Skeletal muscle tissue (tissue), 4 donors: ENCODE measurements around the gene CBX5. TPM values are rescaled to one million over a fixed set of nuclear protein-coding genes. Genes with fewer than 3 reads are reported as not detected.
"Not testable (repeated sequence)": the region's sequence is repeated elsewhere in the genome, so short reads cannot be mapped to it uniquely, and the experiment has no call there.

Experiments used
- H3K27ac ChIP-seq: one replicate; pipeline ENCODE4 v1.7.0; 2013; ENCODE audit warnings: mild to moderate bottlenecking, low read depth, low read length, inconsistent platforms
- H3K27me3 ChIP-seq, 3 donors: one replicate each; pipeline ENCODE4 v1.7.0; 2013; ENCODE audit warnings: low read length in 3 of 3; ENCODE audit not compliant: control insufficient read depth in 3 of 3, insufficient read depth in 3 of 3
- H3K36me3 ChIP-seq, 3 donors: one replicate each; pipeline ENCODE4 v1.7.0; 2013; ENCODE audit warnings: low read length in 3 of 3; ENCODE audit not compliant: control insufficient read depth in 3 of 3, insufficient read depth in 3 of 3
- H3K4me1 ChIP-seq, 3 donors: one replicate each; pipeline ENCODE4 v1.7.0; 2013; ENCODE audit warnings: low read length in 3 of 3, mild to moderate bottlenecking in 3 of 3; ENCODE audit not compliant: control insufficient read depth in 3 of 3, insufficient read depth in 3 of 3
- H3K4me3 ChIP-seq, 3 donors: one replicate each; pipeline ENCODE4 v1.7.0; 2013; ENCODE audit warnings: low read length in 3 of 3
- H3K9ac ChIP-seq, 3 donors: one replicate each; pipeline ENCODE4 v1.7.0; 2013; ENCODE audit warnings: low read length in 3 of 3, mild to moderate bottlenecking in 3 of 3, moderate library complexity in 2 of 3, low read depth in 1 of 3
- H3K9me3 ChIP-seq, 3 donors: one replicate each; pipeline ENCODE4 v1.7.0; 2013; ENCODE audit warnings: low read length in 3 of 3; ENCODE audit not compliant: control insufficient read depth in 3 of 3
- total RNA-seq: library from RNA; depleted of rRNA; stranded (reverse); fragments of >200 nt; gene quantifications from one replicate; pipeline ENCODE4 v1.2.3, GENCODE V29; 2014
- donor health status: Osteomylitis.

Gene CBX5
- total RNA-seq, 1 donor from 2014 or later, result 49.6 TPM

DNA sequence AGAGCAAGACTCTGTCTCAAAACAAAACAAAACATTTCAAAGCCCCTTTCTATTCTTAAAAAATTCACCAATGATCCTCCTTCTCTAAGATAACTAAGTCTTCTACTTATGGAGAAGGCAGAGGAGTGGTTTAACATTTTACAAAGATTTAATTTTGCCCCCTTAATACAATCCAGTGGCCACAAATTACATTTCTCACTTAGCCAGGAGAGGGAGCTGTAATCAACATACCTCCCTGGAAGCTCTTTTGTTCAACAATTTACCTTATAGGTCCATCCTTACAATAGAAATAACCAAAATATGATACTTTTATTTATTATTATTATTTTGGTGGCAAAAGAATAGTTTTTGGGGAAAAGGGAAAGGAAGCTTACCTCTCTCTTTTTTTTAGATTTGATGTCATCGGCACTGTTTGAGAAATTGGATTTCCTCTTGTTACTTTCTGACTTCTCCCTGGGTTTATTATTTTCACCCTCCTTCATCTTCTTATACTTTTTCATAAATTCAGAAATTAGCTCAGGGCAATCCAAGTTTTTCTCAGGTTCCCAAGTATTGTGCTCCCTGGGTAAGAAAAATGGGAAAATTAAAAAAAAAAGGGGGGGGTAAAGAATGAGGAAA lies 28.1 kb downstream of the CBX5 start:
- no peaks in the 10 kb centered on the region for H3K27me3 ChIP-seq
- H3K27ac ChIP-seq, result no peak overlapping the region
- H3K9me3 ChIP-seq, result no peaks in the 10 kb centered on the region
- H3K4me1 ChIP-seq, result peaks cover 0 to 7% (median 7%) of the 10 kb centered on the region in 3 donors
- H3K36me3 ChIP-seq, result peaks cover 7 to 18% (median 10%) of the 10 kb centered on the region in 3 donors
- no peak overlapping the region for H3K9ac ChIP-seq
- no peak overlapping the region for H3K4me3 ChIP-seq

DNA sequence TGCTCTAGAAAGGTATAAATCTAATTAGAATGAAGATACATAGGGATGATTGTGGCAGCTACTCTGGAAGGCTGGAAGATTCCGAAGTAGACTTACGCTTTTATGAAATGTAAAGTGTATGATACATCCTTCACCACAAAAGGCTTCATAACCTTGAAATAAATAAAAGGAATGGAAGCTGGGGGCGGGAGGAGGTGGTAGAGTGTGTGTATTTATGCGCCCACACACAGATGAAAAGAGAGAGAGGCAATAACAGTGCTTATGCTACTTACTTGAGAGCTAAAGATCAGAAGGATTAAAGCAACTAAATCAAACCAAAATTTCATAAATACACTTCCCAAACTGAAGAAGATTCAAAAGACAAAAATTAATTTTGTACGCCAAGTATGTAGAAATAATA lies 30.4 kb downstream of the CBX5 start:
- Histone ChIP-seq H3K4me1 (peaks cover 5 to 7% (median 7%) of the 10 kb centered on the region in 3 donors), H3K4me3 (no peak overlapping the region), H3K27ac (no peak overlapping the region), H3K36me3 (peaks cover 4 to 6% (median 4%) of the 10 kb centered on the region in 3 donors), H3K9ac (no peak overlapping the region), H3K9me3 (no peaks in the 10 kb centered on the region), H3K27me3 (no peaks in the 10 kb centered on the region)

DNA sequence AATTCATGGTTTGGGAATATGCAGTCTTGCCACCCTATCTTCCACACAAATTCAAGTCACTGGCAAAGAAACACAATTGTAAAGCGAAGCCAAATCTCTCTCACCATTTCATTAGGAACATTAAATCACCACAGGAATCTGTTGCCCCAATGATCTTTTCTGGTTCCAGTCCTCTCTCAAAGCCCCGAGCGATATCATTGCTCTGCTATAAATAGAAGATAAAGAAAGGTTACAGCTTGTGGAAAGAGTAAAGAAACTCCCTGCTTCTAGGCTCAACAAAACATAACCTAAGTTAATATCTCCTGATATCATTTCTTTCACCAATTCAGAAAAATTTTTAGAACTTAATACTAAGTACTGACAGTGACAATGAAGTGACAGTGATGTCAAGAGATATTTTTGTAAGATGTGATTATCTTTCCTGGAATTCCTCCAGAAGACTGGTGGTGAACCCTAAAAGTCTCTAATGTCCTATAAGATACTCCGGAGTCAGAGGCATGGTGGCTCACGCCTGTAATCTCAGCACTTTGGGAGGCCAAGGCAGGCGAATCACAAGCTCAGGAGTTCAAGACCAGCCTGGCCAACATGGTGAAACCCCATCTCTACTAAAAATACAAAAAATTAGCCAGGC lies 33.8 kb downstream of the CBX5 start:
- Histone ChIP-seq H3K4me1 (peaks cover 5 to 7% (median 7%) of the 10 kb centered on the region in 3 donors), H3K36me3 (peaks cover 4 to 17% (median 14%) of the 10 kb centered on the region in 3 donors), H3K9ac (peak overlapping the region in 2 of 3 donors; percentile 33 to 40), H3K9me3 (no peaks in the 10 kb centered on the region), H3K27me3 (no peaks in the 10 kb centered on the region), H3K27ac (peak overlapping the region; percentile 72), H3K4me3 (no peak overlapping the region)

DNA sequence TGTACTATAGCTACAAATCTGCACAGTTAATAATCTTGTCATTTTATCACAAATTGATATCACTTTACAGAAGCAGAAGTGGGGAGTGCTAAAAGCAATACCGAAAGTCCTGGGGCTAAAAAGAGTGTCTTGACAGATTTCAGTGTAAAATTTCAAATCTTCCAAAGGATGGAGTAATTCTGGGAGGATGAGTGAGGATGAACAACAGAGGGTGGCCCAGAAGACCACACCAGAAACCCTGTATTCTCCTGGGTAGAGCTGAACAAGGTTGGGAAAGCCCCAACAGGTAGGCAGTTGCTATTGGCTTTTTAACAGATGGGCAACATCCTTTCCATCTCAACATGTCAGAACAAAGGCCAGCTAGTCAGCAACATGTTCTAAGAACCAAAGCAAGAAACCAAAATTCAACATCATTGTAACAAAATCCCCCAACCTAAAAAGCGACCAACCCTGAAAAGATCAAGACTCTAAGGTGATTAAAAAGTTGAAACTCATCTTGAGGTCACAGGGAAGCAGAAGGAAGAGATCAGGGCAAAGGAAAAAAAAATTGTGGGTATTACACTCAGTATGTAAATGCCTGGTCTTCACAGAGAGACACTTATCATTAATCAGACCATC lies 38.8 kb downstream of the CBX5 start:
- H3K4me3 ChIP-seq, result no peak overlapping the region
- no peaks in the 10 kb centered on the region for H3K27me3 ChIP-seq
- H3K27ac ChIP-seq, result no peak overlapping the region
- peaks cover 6 to 21% (median 20%) of the 10 kb centered on the region in 3 donors for H3K36me3 ChIP-seq
- H3K9ac ChIP-seq, result peak overlapping the region in 1 of 3 donors; percentile 29
- H3K9me3 ChIP-seq, result no peaks in the 10 kb centered on the region
- peaks cover 0 to 3% (median 0%) of the 10 kb centered on the region in 3 donors for H3K4me1 ChIP-seq

DNA sequence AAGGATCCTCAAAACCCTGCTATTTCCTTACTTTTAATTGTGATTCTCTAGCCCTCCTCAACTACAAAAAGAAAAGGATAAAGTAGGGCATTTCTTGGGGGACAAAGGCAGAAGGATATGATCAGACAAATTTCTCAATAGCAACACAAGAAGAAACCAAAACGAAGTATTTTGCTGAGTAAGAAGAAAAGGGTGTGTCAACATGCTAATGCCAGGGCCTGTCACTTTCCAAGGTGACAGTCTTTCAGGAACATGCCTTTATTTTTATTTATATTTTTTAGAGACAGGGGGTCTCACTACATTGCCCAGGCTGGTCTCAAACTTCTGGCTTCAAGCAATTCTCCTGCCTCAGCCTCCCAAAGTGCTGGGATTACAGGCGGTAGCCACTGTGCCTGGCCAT lies 39.8 kb downstream of the CBX5 start:
- no peak overlapping the region for H3K4me3 ChIP-seq
- H3K27me3 ChIP-seq, result no peaks in the 10 kb centered on the region
- H3K36me3 ChIP-seq, result peaks cover 6 to 20% (median 18%) of the 10 kb centered on the region in 3 donors
- H3K9ac ChIP-seq, result no peak overlapping the region
- no peak overlapping the region for H3K27ac ChIP-seq
- H3K4me1 ChIP-seq, result no peaks in the 10 kb centered on the region
- no peaks in the 10 kb centered on the region for H3K9me3 ChIP-seq

DNA sequence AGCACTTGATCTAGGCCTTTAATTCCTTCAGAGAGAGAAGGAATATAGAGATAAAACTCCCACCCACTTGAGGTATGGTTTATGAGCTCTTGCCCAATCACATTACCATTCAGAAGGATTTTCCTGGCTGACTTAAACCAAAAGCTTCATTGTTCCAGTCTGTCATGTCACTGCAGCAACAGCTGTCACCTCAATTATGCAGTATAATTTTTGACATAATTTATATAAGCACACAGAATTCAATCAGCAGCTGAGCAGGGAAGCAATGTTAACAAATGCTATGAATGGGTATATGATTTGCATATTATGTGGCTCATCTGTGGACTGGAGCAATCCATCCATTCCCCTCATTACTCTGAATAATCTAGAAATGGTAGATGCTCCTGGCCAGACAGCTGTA lies 40.3 kb downstream of the CBX5 start:
- Histone ChIP-seq H3K9me3 (no peaks in the 10 kb centered on the region), H3K4me1 (no peaks in the 10 kb centered on the region), H3K27ac (no peak overlapping the region), H3K4me3 (no peak overlapping the region), H3K9ac (no peak overlapping the region), H3K27me3 (no peaks in the 10 kb centered on the region), H3K36me3 (peaks cover 5 to 20% (median 15%) of the 10 kb centered on the region in 3 donors)

DNA sequence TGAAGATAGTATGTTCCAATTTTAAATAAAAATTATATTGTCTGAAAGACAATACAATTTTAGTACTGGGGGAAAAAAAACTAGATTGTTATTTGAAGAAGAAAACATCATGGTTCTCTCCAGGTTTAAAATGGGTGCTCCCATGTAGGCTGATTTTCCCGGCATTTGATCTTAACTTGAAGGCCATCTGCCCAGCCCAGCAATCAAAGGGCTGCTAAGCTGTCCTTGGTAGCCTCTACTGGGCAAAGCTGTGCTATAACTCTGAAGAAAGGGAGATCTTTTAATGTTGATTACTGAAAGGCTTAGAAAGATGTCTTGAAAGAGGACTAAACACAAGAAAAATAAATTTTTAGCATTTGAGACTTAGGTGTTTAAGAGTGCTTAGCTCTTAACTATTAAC lies 41.4 kb downstream of the CBX5 start:
- H3K9me3 ChIP-seq, result no peaks in the 10 kb centered on the region
- no peak overlapping the region for H3K4me3 ChIP-seq
- H3K4me1 ChIP-seq, result no peaks in the 10 kb centered on the region
- peaks cover 4 to 18% (median 15%) of the 10 kb centered on the region in 3 donors for H3K36me3 ChIP-seq
- H3K9ac ChIP-seq, result no peak overlapping the region
- H3K27ac ChIP-seq, result no peak overlapping the region
- H3K27me3 ChIP-seq, result no peaks in the 10 kb centered on the region

DNA sequence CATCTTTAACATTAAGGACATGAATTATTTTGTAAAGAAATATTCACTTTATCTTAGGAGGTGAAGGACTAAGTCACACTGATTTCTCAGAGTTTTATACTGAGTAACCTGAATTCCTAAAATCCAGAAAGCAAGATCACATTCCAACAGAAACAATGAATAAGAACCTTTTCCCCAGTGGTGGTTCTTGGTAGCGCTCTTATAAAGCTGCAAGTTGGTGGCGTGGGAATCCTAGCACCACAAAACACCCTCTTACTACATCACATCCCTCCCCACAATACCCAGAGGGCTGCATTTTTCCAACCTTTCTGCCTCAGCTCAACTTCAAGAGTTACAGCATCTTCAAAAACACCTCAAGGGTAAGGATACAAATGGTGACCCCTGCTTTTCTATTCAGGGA lies 47.1 kb downstream of the CBX5 start:
- H3K27ac ChIP-seq, result no peak overlapping the region
- H3K27me3 ChIP-seq, result no peaks in the 10 kb centered on the region
- no peaks in the 10 kb centered on the region for H3K9me3 ChIP-seq
- no peak overlapping the region for H3K4me3 ChIP-seq
- no peaks in the 10 kb centered on the region for H3K36me3 ChIP-seq
- peaks cover 4 to 12% (median 5%) of the 10 kb centered on the region in 3 donors for H3K4me1 ChIP-seq
- H3K9ac ChIP-seq, result no peak overlapping the region

DNA sequence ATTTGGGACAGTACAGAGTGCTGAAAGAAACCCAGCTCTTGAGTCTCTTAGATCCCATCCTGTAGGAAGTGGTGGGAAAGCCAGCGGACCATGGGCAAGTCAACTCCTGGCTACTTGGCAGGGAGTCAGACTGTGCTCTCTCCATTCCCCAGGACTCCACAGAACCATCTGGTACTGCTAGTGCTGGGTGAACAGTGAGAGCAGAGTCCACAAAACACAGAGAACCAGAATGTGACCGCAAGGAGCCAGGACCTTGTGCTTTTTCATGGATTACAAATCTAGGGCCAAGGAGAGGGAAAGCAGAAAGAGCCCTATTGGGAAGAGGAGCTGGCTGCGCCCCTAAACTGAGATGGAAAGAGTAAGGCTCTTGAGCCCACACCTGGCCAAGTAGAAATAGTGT lies 48.7 kb downstream of the CBX5 start:
- H3K36me3 ChIP-seq, H3K9ac ChIP-seq, H3K27me3 ChIP-seq, H3K9me3 ChIP-seq, H3K4me3 ChIP-seq, H3K27ac ChIP-seq: not testable (repeated sequence)
- H3K4me1 ChIP-seq, result peaks cover 4 to 12% (median 5%) of the 10 kb centered on the region in 3 donors

DNA sequence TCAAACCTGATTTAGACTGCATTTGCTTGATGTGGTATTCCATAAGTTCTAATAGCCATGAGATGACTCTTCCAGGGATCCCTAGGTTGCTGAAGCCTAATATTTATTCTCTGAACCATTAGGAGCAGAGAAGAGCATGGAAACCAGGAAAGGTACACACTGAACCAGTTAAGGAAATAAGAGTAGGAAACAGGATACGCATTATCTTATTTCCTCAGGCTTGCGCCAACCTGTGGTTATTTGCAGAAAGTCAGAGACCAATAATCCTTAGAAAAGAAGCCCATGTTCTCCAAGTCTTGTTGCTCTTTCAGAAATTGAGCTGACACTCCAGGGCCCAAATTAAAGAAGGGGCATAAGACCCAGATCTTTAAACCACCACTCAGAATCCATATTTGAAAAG lies 49.4 kb downstream of the CBX5 start:
- Histone ChIP-seq H3K9ac (no peak overlapping the region), H3K36me3 (no peaks in the 10 kb centered on the region), H3K4me3 (no peak overlapping the region), H3K4me1 (peaks cover 4 to 12% (median 5%) of the 10 kb centered on the region in 3 donors), H3K9me3 (no peaks in the 10 kb centered on the region), H3K27me3 (no peaks in the 10 kb centered on the region), H3K27ac (no peak overlapping the region)
